ENCODE results near the gene PIK3R3. TPM values are rescaled to one million over a fixed set of nuclear protein-coding genes. Genes with fewer than 3 reads are reported as not detected.
"Not testable (repeated sequence)": the region's sequence is repeated elsewhere in the genome, so short reads cannot be mapped to it uniquely, and the experiment has no call there.

PIK3R3 gene
- total RNA-seq, 1 donor from 2014 or later, result 3.6 TPM

- peaks cover 10% of the 10 kb centered on the region for H3K4me1 Mint-ChIP-seq (ENCODE audit: low read depth)
- no peaks in the 10 kb centered on the region for H3K27me3 Mint-ChIP-seq (ENCODE audit: insufficient read depth)
- intact Hi-C loops (cut with micrococcal nuclease), result no loop called here
- no peaks in the 10 kb centered on the region for H3K9me3 Mint-ChIP-seq
- DNase-seq (ENCODE audit: low spot score), result no peak
- no peaks in the 10 kb centered on the region for H3K36me3 Mint-ChIP-seq (ENCODE audit: low read depth)
- no peak overlapping the region for H3K4me3 Mint-ChIP-seq
- no peak overlapping the region for H3K27ac Mint-ChIP-seq
These were observed 17.4 kb downstream of the PIK3R3 start for GRCh38 chr1:46114925-46115603.

- H3K9me3 Mint-ChIP-seq, result no peaks in the 10 kb centered on the region
- no peak overlapping the region for H3K4me3 Mint-ChIP-seq
- H3K36me3 Mint-ChIP-seq (ENCODE audit: low read depth), result no peaks in the 10 kb centered on the region
- no peak for DNase-seq (ENCODE audit: low spot score)
- intact Hi-C loops (cut with micrococcal nuclease), result no loop called here
- no peak overlapping the region for H3K27ac Mint-ChIP-seq
- peaks cover 10% of the 10 kb centered on the region for H3K4me1 Mint-ChIP-seq (ENCODE audit: low read depth)
- H3K27me3 Mint-ChIP-seq (ENCODE audit: insufficient read depth), result no peaks in the 10 kb centered on the region
These were observed 18.5 kb downstream of the PIK3R3 start for GRCh38 chr1:46113948-46114347.

DNA sequence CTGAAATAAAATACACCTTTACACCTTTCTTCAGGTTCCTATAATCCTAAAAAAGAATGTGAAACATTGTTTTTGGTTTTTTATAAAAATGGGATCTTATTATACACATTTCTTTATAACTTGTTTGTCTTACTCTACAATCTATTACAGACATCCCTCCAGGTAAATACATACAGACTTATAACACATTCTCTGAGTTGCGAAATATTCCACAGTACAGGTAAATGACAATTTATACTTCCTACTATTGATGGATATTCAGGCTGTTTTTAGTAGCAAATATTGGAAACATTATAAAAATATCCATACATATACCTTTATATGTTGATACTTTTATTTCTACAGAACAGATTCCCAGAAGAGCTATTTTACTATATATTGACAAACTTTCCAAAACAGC lies 20.3 kb downstream of the PIK3R3 start:
- Mint-ChIP-seq H3K27ac (no peak overlapping the region), H3K4me3 (no peak overlapping the region), H3K27me3 (ENCODE audit: insufficient read depth) (peaks cover 4% of the 10 kb centered on the region), H3K36me3 (ENCODE audit: low read depth) (no peaks in the 10 kb centered on the region), H3K9me3 (no peaks in the 10 kb centered on the region), H3K4me1 (ENCODE audit: low read depth) (peaks cover 10% of the 10 kb centered on the region)
- no peak for DNase-seq (ENCODE audit: low spot score)
- intact Hi-C loops (cut with micrococcal nuclease), result no loop called here

GRCh38 chr1:46110521-46110920 lies 21.9 kb downstream of the PIK3R3 start:
- no peak for DNase-seq (ENCODE audit: low spot score)
- peaks cover 6% of the 10 kb centered on the region for H3K4me1 Mint-ChIP-seq (ENCODE audit: low read depth)
- intact Hi-C loops (cut with micrococcal nuclease), result no loop called here
- peaks cover 4% of the 10 kb centered on the region for H3K27me3 Mint-ChIP-seq (ENCODE audit: insufficient read depth)
- H3K36me3 Mint-ChIP-seq (ENCODE audit: low read depth), result no peaks in the 10 kb centered on the region
- no peak overlapping the region for H3K27ac Mint-ChIP-seq
- no peak overlapping the region for H3K4me3 Mint-ChIP-seq
- H3K9me3 Mint-ChIP-seq, result no peaks in the 10 kb centered on the region

DNA sequence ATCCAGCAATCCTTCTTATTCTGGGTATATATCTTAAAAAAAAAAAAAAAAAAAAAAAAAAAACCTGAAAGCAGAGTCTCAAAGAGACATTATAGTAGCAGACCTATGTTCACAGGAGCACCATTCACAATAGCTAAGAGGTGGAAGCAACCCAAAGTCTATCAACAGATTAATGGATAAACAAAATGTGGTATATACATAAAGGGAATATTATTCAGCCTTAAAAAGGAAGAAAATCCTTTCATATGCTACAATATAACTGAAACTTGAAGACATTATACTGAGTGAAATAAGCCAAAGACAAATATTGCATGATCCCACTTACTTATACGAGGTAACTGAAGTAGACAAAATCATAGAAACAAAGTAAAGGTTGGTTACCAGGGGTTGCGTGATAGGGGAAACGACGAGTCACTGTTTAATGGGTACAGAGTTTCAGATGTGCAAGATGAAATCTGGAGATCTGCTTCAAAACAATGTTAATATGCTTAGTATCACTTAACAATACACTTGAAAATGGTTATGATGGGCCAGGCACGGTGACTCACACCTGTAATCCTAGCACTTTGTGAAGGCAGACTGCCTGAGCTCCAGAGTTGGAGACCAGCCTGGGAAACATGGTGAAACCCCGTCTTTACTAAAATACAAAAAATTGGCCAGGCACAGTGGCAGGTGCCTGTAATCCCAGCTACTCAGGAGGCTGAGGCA lies 29.5 kb downstream of the PIK3R3 start:
- no peak overlapping the region for H3K27ac Mint-ChIP-seq
- peaks cover 4% of the 10 kb centered on the region for H3K4me1 Mint-ChIP-seq (ENCODE audit: low read depth)
- no peak overlapping the region for H3K4me3 Mint-ChIP-seq
- H3K9me3 Mint-ChIP-seq, result peaks cover 5% of the 10 kb centered on the region
- peaks cover 11% of the 10 kb centered on the region for H3K27me3 Mint-ChIP-seq (ENCODE audit: insufficient read depth)
- H3K36me3 Mint-ChIP-seq (ENCODE audit: low read depth), result no peaks in the 10 kb centered on the region
- intact Hi-C loops (cut with micrococcal nuclease), result no loop called here
- DNase-seq (ENCODE audit: low spot score), result no peak

DNA sequence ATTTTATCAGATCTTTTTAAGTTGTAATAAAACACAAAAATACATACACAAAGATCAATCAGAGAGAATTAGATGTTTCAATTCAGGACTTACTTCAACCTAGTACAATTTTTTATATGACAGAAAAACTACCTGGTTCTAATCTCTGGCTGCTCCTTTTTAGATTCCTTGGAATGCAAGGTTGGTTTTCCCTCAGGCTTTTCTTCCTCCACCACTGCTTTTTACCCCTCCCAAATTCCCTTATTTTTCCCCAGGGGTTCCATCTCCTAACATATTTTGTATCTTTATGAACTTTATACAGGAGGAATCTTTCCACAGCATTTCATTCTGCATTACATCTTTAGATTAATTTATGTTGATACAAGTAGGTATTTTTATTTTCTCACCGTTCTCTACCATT lies 33.2 kb downstream of the PIK3R3 start:
- Mint-ChIP-seq H3K9me3 (peaks cover 5% of the 10 kb centered on the region), H3K4me1 (ENCODE audit: low read depth) (peaks cover 7% of the 10 kb centered on the region), H3K36me3 (ENCODE audit: low read depth) (no peaks in the 10 kb centered on the region), H3K27ac (no peak overlapping the region), H3K27me3 (ENCODE audit: insufficient read depth) (peaks cover 15% of the 10 kb centered on the region), H3K4me3 (no peak overlapping the region)
- intact Hi-C loops (cut with micrococcal nuclease), result no loop called here
- DNase-seq (ENCODE audit: low spot score), result no peak

DNA sequence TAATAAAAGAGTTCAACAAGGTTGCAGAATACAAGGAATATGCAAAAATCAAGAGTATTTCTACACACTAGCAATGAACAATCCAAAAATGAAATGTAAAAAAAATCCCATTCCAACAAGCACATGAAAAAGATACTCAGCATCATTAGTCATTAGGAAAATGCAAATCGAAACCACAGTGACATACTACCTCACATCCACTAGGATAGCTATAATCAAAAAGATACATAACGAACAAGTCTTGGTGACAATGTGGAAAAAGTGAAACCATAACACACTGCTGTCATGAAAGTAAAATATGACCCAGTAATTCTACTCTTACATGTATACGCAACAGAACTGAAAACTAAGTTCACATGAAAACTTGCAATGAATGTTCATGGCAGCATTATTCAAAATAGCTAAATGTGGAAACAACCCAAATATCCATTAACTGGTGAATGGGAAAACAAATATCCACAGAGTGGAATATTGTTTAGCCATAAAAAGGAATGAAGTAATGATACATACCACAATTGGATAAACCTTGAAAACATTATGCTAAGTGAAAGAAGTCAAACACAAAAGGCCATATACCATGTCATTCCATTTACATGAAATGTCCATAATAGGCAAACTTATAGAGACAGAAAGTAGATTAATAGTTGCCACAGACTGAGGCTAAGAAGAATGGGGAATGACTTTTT lies 34.3 kb downstream of the PIK3R3 start:
- no peak overlapping the region for H3K4me3 Mint-ChIP-seq
- peaks cover 15% of the 10 kb centered on the region for H3K27me3 Mint-ChIP-seq (ENCODE audit: insufficient read depth)

DNA sequence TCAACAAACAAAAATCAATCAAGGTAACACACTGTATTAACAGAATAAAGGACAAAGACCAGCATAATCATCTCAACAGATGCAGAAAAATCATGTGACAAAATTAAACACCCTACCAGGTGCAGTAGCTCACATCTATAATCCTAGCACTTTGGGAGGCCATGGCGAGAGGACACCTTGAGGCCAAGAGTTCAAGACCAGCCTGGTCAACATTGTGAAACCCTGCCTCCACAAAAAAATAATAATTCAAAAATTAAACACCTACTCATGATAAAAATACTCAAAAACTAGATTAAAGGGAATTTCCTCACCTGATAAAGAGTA lies 35.3 kb downstream of the PIK3R3 start:
- Mint-ChIP-seq H3K27me3 (ENCODE audit: insufficient read depth) (peaks cover 18% of the 10 kb centered on the region), H3K27ac (no peak overlapping the region), H3K4me1 (ENCODE audit: low read depth) (peaks cover 7% of the 10 kb centered on the region), H3K9me3 (peaks cover 5% of the 10 kb centered on the region), H3K36me3 (ENCODE audit: low read depth) (no peaks in the 10 kb centered on the region), H3K4me3 (no peak overlapping the region)
- intact Hi-C loops (cut with micrococcal nuclease), result no loop called here
- DNase-seq (ENCODE audit: low spot score), result no peak

More for the DNA sequence above, 34.3 kb downstream of the PIK3R3 start:
- Mint-ChIP-seq H3K27ac (no peak overlapping the region), H3K9me3 (peaks cover 5% of the 10 kb centered on the region), H3K4me1 (ENCODE audit: low read depth) (peaks cover 7% of the 10 kb centered on the region), H3K36me3 (ENCODE audit: low read depth) (no peaks in the 10 kb centered on the region)
- intact Hi-C loops (cut with micrococcal nuclease), result no loop called here
- no peak for DNase-seq (ENCODE audit: low spot score)

GRCh38 chr1:46096269-46097148 lies 35.9 kb downstream of the PIK3R3 start:
- Mint-ChIP-seq H3K27ac (no peak overlapping the region), H3K4me3 (no peak overlapping the region), H3K9me3 (peaks cover 5% of the 10 kb centered on the region), H3K36me3 (ENCODE audit: low read depth) (no peaks in the 10 kb centered on the region), H3K27me3 (ENCODE audit: insufficient read depth) (peaks cover 17% of the 10 kb centered on the region), H3K4me1 (ENCODE audit: low read depth) (peaks cover 7% of the 10 kb centered on the region)
- no peak for DNase-seq (ENCODE audit: low spot score)
- intact Hi-C loops (cut with micrococcal nuclease), result no loop called here

- H3K4me3 Mint-ChIP-seq; H3K27ac Mint-ChIP-seq; H3K4me1 Mint-ChIP-seq (ENCODE audit: low read depth); H3K9me3 Mint-ChIP-seq; H3K36me3 Mint-ChIP-seq (ENCODE audit: low read depth); DNase-seq (ENCODE audit: low spot score); intact Hi-C loops (cut with micrococcal nuclease): not testable (repeated sequence)
- H3K27me3 Mint-ChIP-seq (ENCODE audit: insufficient read depth), result peaks cover 17% of the 10 kb centered on the region
These were observed 37.3 kb downstream of the PIK3R3 start for GRCh38 chr1:46095110-46095509.

GRCh38 chr1:46094471-46095005 lies 37.9 kb downstream of the PIK3R3 start:
- Mint-ChIP-seq H3K36me3 (ENCODE audit: low read depth) (no peaks in the 10 kb centered on the region), H3K4me1 (ENCODE audit: low read depth) (peaks cover 7% of the 10 kb centered on the region), H3K9me3 (peaks cover 4% of the 10 kb centered on the region), H3K27me3 (ENCODE audit: insufficient read depth) (peaks cover 16% of the 10 kb centered on the region), H3K4me3 (no peak overlapping the region), H3K27ac (no peak overlapping the region)
- no peak for DNase-seq (ENCODE audit: low spot score)
- intact Hi-C loops (cut with micrococcal nuclease), result no loop called here

- H3K9me3 Mint-ChIP-seq; H3K4me1 Mint-ChIP-seq (ENCODE audit: low read depth); H3K4me3 Mint-ChIP-seq; H3K36me3 Mint-ChIP-seq (ENCODE audit: low read depth); H3K27ac Mint-ChIP-seq; DNase-seq (ENCODE audit: low spot score); intact Hi-C loops (cut with micrococcal nuclease): not testable (repeated sequence)
- peaks cover 14% of the 10 kb centered on the region for H3K27me3 Mint-ChIP-seq (ENCODE audit: insufficient read depth)
These were observed 38.6 kb downstream of the PIK3R3 start for GRCh38 chr1:46093832-46094231.
